K562 (cell line): Measurements from ENCODE around the gene ZNF652. TPM values are rescaled to one million over a fixed set of nuclear protein-coding genes. Genes with fewer than 3 reads are reported as not detected.

Source experiments
- ARID2 ChIP-seq: fragments of 450-650 bp; IDR thresholded peaks from 2 replicates; pipeline ENCODE4 v1.6.1; 2017; ENCODE audit warnings: antibody characterized with exemption, mild to moderate bottlenecking
- CBFA2T2 ChIP-seq: fragments of 450-650 bp; conservative IDR thresholded peaks from 2 replicates; pipeline ENCODE4 v1.6.1; 2017; ENCODE audit warnings: mild to moderate bottlenecking
- CBFB ChIP-seq: sonication (generic); formaldehyde crosslinking; IDR thresholded peaks from 2 replicates; pipeline ENCODE4 v1.4.0; 2020; ENCODE audit warnings: mild to moderate bottlenecking, missing genetic modification reagents
- CEBPG ChIP-seq, 3 experiments: fragments of 200-800 bp in 1 of 3; sonication (Bioruptor generic) in 1 of 3; sonication (generic) in 1 of 3; formaldehyde crosslinking in 1 of 3; IDR thresholded peaks in 2 of 3; conservative IDR thresholded peaks in 1 of 3; 2 replicates each; pipeline versions ENCODE4 v1.6.1 to v1.8.0; 2016 to 2022; ENCODE audit warnings: missing compliant biosample characterization in 2 of 3, missing genetic modification characterization in 2 of 3, mild to moderate bottlenecking in 1 of 3, missing genetic modification reagents in 1 of 3
- CHD1 ChIP-seq: fragments of 200-600 bp; sonication (generic); IDR thresholded peaks from one replicate; pipeline ENCODE4 v1.6.1; 2012; ENCODE audit warnings: mild to moderate bottlenecking, moderate library complexity, low read length, inconsistent platforms
- CREM ChIP-seq: IDR thresholded peaks from 2 replicates; pipeline ENCODE4 v1.6.1; 2014; ENCODE audit warnings: antibody characterized with exemption, low read depth
- DIDO1 ChIP-seq: fragments of 450-650 bp; IDR thresholded peaks from 2 replicates; pipeline ENCODE4 v1.6.1; 2016; ENCODE audit warnings: low read depth, missing biosample characterization, missing genetic modification characterization
- EGR1 ChIP-seq: fragments of 450-650 bp; conservative IDR thresholded peaks from 2 replicates; pipeline ENCODE4 v1.6.1; 2017; ENCODE audit warnings: mild to moderate bottlenecking
- ELK3 ChIP-seq: fragments of 450-650 bp; formaldehyde crosslinking; IDR thresholded peaks from 2 replicates; pipeline ENCODE4 v1.4.0; 2020; ENCODE audit warnings: mild to moderate bottlenecking
- FOXO4 ChIP-seq: fragments of 450-650 bp; formaldehyde crosslinking; IDR thresholded peaks from 2 replicates; pipeline ENCODE4 v1.4.0; 2020; ENCODE audit warnings: mild to moderate bottlenecking, moderate library complexity
- HES1 ChIP-seq: fragments of 450-650 bp; IDR thresholded peaks from 2 replicates; pipeline ENCODE4 v1.6.1; 2016; ENCODE audit warnings: low read depth, mild to moderate bottlenecking, moderate library complexity
- JUND ChIP-seq, 2 experiments: IDR thresholded peaks; 2 replicates in 1 of 2; 3 replicates in 1 of 2; pipeline ENCODE4 v1.6.1; 2011; ENCODE audit warnings: borderline replicate concordance in 2 of 2, low read depth in 2 of 2, low read length in 2 of 2, improper control_type of control experiment in 1 of 2, missing biosample characterization in 1 of 2, missing genetic modification characterization in 1 of 2, missing genetic modification reagents in 1 of 2
- KAT8 ChIP-seq: fragments of 450-650 bp; IDR thresholded peaks from 2 replicates; pipeline ENCODE4 v1.6.1; 2016; ENCODE audit warnings: low read depth, mild to moderate bottlenecking
- MEF2D ChIP-seq: conservative IDR thresholded peaks from 2 replicates; pipeline ENCODE4 v1.6.1; 2016; ENCODE audit warnings: low read depth, missing genetic modification characterization, missing compliant biosample characterization
- PRMT5 ChIP-seq: sonication (generic); formaldehyde crosslinking; IDR thresholded peaks from 2 replicates; pipeline ENCODE4 v1.5.0; 2020; ENCODE audit warnings: missing genetic modification reagents
- RFX1 ChIP-seq: fragments of 450-650 bp; IDR thresholded peaks from 2 replicates; pipeline ENCODE4 v1.6.1; 2016; ENCODE audit warnings: mild to moderate bottlenecking, moderate library complexity
- RFX5 ChIP-seq: IDR thresholded peaks from 2 replicates; pipeline ENCODE4 v1.6.1; 2011; ENCODE audit warnings: low read depth, mild to moderate bottlenecking, improper control_type of control experiment, low read length
- ZBTB26 ChIP-seq: fragments of 450-650 bp; formaldehyde crosslinking; IDR thresholded peaks from 2 replicates; pipeline ENCODE4 v1.4.0; 2022; ENCODE audit warnings: missing genetic modification characterization
- ZNF143 ChIP-seq: sonication (generic); formaldehyde crosslinking; IDR thresholded peaks from 2 replicates; pipeline ENCODE4 v1.9.0; 2022; ENCODE audit warnings: mild to moderate bottlenecking, missing genetic modification reagents
- ZNF431 ChIP-seq: sonication (generic); formaldehyde crosslinking; IDR thresholded peaks from 2 replicates; pipeline ENCODE4 v1.8.0; 2022; ENCODE audit warnings: mild to moderate bottlenecking, missing genetic modification reagents
- ZNF561 ChIP-seq: fragments of 450-650 bp; formaldehyde crosslinking; conservative IDR thresholded peaks from 2 replicates; pipeline ENCODE4 v1.4.0; 2020; ENCODE audit warnings: mild to moderate bottlenecking, moderate library complexity
- ZNF740 ChIP-seq, 3 experiments: fragments of 200-800 bp in 1 of 3; sonication (Bioruptor generic) in 1 of 3; sonication (generic) in 1 of 3; formaldehyde crosslinking in 1 of 3; IDR thresholded peaks; 2 replicates each; pipeline versions ENCODE4 v1.6.1 to v1.8.0; 2016 to 2022; ENCODE audit warnings: mild to moderate bottlenecking in 2 of 3, missing compliant biosample characterization in 2 of 3, missing genetic modification characterization in 2 of 3, missing genetic modification reagents in 1 of 3
- ZNF830 ChIP-seq: fragments of 250-450 bp; sonication (Bioruptor Pico); IDR thresholded peaks from 2 replicates; pipeline ENCODE4 v1.5.0; 2021; ENCODE audit warnings: mild to moderate bottlenecking
- polyA plus RNA-seq, 8 experiments: library from polyadenylated mRNA; depleted of rRNA in 4 of 8; stranded (reverse) in 5 of 8; unstranded in 3 of 8; fragments of >200 nt; fragmentation: Nextera tagmentation in 2 of 8; fragmentation: Illumina TruSeq in 1 of 8; extraction: Ambion mirVana in 2 of 8; extraction: Trizol in 1 of 8; gene quantifications; 2 replicates each; pipeline versions ENCODE4 v1.2.1 to v1.2.3, GENCODE V29; 2011 to 2014; ENCODE audit warnings: inconsistent platforms in 1 of 8, missing spikeins in 1 of 8
- total RNA-seq, 7 experiments: library from RNA; depleted of rRNA in 6 of 7; stranded (reverse); fragments of >200 nt in 6 of 7; fragmentation: Illumina TruSeq in 2 of 7; extraction: Trizol in 2 of 7; gene quantifications; 2 replicates each; pipeline versions ENCODE4 v1.2.1 to v1.2.3, GENCODE V29; 2011 to 2021; ENCODE audit warnings: low replicate concordance in 1 of 7

ZNF652 gene
- total and polyA plus RNA-seq, 9 of the 15 experiments (the other 6 are each of a cell fraction or from before 2014, with no cell fraction given) = 5.1 to 15.5 (median 7.8) TPM

- no peak for TF ChIP-seq ZNF561 (CRISPR knock-in tag)
- no peak for TF ChIP-seq RFX1
- TF ChIP-seq ZNF830 = no peak
- TF ChIP-seq JUND (IDR thresholded peaks at IDR 0.05; ENCODE audit: borderline replicate concordance, low read depth, low read length) = no peak
- no peak for TF ChIP-seq JUND (tag; IDR thresholded peaks at IDR 0.05; ENCODE audit: borderline replicate concordance, low read depth, low read length)
- TF ChIP-seq MEF2D = no peak
- no peak for TF ChIP-seq DIDO1
- TF ChIP-seq ARID2 = no peak
- no peak for TF ChIP-seq PRMT5 (CRISPR knock-in tag)
- peak; percentile 89 for TF ChIP-seq EGR1
- peak; percentile 75 for TF ChIP-seq HES1
- peak; percentile 28; the same call in 1 of the 2 replicates for TF ChIP-seq ZNF431 (CRISPR knock-in tag)
- no peak for TF ChIP-seq CEBPG (CRISPR knock-in tag; IDR thresholded peaks at IDR 0.05)
- TF ChIP-seq CEBPG (tag; conservative IDR thresholded peaks at IDR 0.05 in 1 of 2, IDR thresholded peaks at IDR 0.05 in 1 of 2) = no peak
- no peak for TF ChIP-seq FOXO4 (CRISPR knock-in tag)
- no peak for TF ChIP-seq RFX5
- TF ChIP-seq ZNF740 (CRISPR knock-in tag; IDR thresholded peaks at IDR 0.05) = peak; percentile 15; the same call in 1 of the 2 replicates
- TF ChIP-seq ZNF740 (tag; IDR thresholded peaks at IDR 0.05) = no peak
- TF ChIP-seq CREM = peak; percentile 56
- TF ChIP-seq ZBTB26 (CRISPR knock-in tag) = no peak
- no peak for TF ChIP-seq ZNF143 (CRISPR knock-in tag)
- TF ChIP-seq KAT8 = no peak
- peak; percentile 93 for TF ChIP-seq CHD1
- TF ChIP-seq ELK3 (CRISPR knock-in tag) = no peak
- peak; percentile 58 for TF ChIP-seq CBFA2T2
- peak; percentile 58; the same call in 1 of the 2 replicates for TF ChIP-seq CBFB
Observed at GRCh38 chr17:49361129-49361901, 735 bp downstream of the ZNF652 start (continued).
